Measurements from ENCODE around the gene TEDC1.

Gene TEDC1

DNA sequence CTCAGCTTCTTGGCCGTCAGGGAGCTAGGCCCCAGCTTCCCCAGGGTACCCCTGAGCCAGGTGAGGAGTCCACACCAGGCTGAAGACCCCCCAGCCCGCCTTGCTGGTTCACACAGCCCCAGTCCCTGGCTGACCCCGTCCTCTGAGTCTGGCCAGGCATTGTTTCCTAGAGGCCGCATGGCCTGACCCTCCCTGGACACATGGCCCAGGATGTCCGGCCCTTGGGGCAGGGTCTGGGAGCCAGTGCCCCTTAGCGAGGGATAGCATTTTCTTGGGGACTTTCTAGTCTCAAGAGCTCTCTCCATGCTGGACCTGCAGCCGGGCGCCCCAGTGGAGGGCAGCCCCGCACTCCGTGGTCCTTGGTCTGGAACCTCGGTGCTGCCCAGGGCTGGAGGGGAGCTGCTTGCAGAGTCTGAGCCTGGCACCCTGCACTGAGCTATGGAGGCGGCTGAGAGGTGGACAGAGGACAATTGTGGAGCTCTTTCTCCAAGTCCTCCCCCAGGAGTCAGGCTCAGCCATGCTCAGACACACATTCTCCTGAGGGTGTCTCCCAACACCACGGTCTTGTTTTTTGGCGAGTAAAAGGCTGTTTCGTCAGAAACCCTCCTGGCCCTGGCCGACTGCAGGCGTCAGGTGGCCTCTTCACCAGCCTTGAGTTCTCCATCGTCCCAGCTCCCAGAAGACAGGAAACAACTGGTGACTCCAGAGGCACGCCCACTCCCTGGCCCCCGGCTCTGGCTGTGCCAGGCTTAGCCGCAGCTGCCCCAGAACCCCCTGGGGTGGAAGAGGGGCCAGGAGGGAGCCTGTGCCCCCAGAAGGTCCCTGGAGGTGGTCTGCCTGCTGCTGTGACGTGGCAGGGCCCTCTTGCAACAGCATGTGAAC is 34.1 kb upstream of the TEDC1 start:
- in situ Hi-C loops (cut with HindIII; ENCODE audit: low sequenced_read_pairs) = no loop called here

DNA sequence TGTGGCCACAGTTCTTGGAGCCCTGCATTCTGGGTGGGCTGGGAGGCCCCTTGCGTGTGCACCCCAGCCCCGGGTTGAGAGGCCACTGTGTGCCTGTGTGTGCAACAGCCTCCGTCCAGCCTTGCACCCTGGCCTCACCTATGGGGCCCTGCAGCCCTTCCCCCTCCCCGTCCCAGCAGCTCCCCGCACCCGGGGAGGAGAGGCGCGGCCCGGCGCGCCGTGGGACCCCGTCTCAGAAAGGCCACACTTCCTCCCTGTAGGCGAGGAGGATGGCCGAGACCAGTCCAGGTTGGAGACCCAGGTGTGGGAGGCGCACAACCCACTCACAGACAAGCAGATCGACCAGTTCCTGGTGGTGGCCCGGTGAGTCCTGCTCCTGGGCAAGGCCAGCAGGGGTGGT is 33.0 kb upstream of the TEDC1 start:
- in situ Hi-C loops (cut with HindIII; ENCODE audit: low sequenced_read_pairs) = no loop called here

DNA sequence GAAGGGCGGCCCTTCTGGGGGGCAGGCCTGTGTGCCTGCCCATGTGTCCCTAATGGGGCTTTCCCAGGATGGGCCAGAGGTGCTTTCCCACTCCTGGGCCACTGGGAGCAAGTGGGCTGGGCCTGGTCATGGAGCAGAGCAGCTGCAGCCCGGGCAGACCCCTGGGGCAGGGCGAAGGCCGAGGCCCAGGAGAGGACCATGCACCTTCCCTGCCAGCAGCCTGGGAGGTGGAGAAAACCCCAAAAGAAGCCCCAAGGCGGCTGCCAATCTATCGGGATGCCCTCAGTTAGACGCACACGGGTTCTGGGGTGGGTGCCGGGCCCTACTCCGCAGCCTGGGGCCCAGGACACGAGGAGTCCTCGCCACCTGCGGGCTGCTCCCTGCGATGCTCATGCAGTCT is 32.5 kb upstream of the TEDC1 start:
- in situ Hi-C loops (cut with HindIII; ENCODE audit: low sequenced_read_pairs) = no loop called here

GRCh38 chr14:105460116-105460515 is 30.9 kb upstream of the TEDC1 start:
- in situ Hi-C loops (cut with HindIII; ENCODE audit: low sequenced_read_pairs) = no loop called here

DNA sequence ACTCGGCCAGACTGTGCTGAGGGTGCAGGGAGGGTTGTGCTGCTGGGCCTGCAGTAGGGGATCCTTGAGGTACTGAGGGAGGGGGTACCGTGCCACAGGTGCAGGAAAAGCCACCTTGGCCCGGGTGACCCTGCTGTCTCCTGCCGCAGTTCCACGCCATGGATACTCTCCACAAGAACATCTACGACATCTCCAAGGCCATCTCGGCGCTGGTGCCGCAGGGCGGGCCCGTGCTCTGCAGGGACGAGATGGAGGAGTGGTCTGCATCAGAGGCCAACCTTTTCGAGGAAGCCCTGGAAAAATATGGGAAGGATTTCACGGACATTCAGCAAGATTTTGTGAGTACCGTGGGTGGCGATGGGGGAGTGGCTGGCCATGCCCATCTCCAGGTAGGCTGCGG is 30.4 kb upstream of the TEDC1 start:
- in situ Hi-C loops (cut with HindIII; ENCODE audit: low sequenced_read_pairs) = no loop called here

DNA sequence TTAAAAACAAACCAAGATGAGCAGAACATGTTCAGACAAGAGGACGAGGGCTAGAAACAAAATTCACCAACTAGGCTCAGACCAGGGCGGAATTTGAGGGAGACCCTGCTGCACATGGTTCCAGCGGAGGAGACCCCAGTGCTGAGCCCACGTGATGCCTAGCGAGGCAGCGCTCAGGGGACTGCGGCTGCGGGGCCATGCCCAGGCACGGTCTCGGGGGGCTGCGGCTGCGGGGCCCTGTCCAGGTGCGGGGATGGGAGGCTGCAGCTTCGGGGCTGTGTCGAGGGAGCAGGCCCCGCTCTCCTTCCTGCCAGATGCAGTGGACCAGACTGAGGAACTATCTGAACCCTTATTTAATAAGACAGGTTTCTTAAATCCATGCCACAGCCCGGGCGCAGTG is 29.1 kb upstream of the TEDC1 start:
- in situ Hi-C loops (cut with HindIII; ENCODE audit: low sequenced_read_pairs) = no loop called here

DNA sequence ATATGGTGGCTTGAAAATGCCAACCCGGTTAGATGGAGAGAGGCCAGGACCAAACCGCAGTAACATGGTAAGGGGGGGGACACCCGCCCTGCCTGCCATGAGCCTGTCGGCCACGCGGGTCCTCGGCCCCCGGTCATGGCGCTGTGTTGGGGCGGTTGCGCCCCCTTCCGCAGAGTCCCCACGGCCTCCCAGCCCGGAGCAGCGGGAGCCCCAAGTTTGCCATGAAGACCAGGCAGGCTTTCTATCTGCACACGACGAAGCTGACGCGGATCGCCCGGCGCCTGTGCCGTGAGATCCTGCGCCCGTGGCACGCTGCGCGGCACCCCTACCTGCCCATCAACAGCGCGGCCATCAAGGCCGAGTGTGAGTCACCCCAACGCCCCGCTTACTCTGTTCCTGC is 26.5 kb upstream of the TEDC1 start:
- in situ Hi-C loops (cut with HindIII; ENCODE audit: low sequenced_read_pairs) = no loop called here

DNA sequence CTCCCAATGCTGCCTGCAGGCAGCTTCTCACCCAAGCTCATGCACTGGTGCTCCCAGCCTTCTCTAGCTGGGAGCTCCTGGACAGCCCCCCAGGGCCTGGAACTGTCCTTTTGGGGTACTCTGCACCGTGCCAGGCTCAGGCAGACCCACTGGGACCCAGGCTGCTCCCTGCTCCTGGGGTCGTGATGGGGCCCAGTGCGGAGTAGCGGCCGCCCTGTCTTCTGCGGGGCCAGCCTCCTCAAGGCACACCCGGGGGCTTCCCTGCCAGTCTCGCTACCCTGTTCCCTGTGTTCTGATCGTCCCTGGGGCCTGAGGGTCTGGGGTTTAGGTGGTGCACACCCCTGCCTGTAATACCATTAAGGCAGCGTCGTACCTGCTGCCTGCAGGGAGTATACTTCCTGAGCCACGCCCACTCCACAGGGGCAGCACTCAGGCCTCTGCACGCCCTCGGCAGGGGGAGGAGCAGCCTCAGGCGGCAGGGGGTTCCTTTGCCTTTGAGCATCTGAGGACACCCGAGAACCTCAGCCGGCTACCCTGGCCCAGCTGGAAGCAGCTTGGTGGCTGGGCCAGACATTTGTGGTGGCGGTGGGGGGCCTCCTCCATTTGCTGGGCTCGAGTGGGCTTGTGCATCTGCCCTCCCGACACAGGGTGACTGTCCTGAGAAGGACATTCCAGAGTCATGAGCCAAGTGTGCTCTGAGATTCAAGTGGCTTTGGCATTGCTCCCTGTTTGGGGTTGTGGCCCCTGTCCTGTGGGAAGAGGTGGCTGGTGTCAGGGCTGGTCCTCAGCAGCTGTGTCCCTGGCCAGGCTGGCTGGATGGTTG is 25.6 kb upstream of the TEDC1 start:
- in situ Hi-C loops (cut with HindIII; ENCODE audit: low sequenced_read_pairs) = loop anchor here (5.0 kb wide), 2 partner anchors 63 to 108 kb away; no protein-coding TSS in a partner anchor

- in situ Hi-C loops (cut with HindIII; ENCODE audit: low sequenced_read_pairs) = loop anchor here (5.0 kb wide), 2 partner anchors 64 to 109 kb away; no protein-coding TSS in a partner anchor
These were observed 24.4 kb upstream of the TEDC1 start for GRCh38 chr14:105466531-105467248.

DNA sequence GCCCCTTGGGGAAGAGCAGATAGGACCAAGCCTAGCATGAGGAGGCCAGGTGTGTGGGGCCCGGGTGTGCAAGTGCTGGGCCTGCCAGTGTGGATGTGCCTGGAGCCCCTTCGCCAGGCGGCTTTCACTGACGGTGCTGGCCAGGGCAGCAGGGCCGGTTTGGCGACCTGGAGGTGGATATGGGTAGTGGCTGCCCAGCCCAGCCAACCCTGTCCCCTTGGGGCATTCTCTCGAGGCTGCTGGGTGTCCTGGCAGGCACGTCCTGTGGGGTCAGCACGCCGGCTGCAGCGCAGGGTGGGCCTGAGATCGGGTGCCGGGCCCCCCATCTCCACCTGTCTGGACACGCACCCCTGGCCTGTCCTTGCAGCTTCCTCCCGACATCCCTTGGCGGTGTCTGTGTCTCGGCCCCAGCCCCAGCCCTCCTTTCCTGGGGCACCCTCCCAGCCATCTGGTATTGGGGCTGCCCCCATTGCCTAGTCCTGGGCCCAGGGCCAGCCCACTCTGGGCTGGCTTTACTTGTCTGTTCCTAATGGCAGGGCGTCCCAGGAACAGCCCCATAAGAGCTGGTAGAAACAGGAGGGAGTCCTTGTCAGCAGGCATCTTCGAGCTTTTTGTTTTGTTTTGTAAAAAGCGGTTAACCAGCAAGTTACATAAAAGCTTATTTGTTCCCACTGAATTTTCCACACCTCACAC is 23.7 kb upstream of the TEDC1 start:
- in situ Hi-C loops (cut with HindIII; ENCODE audit: low sequenced_read_pairs) = loop anchor here (5.0 kb wide), 2 partner anchors 65 to 110 kb away; no protein-coding TSS in a partner anchor

- in situ Hi-C loops (cut with HindIII; ENCODE audit: low sequenced_read_pairs) = loop anchor here (5.0 kb wide), 2 partner anchors 66 to 111 kb away; no protein-coding TSS in a partner anchor
These were observed 23.0 kb upstream of the TEDC1 start for GRCh38 chr14:105467942-105468471.

DNA sequence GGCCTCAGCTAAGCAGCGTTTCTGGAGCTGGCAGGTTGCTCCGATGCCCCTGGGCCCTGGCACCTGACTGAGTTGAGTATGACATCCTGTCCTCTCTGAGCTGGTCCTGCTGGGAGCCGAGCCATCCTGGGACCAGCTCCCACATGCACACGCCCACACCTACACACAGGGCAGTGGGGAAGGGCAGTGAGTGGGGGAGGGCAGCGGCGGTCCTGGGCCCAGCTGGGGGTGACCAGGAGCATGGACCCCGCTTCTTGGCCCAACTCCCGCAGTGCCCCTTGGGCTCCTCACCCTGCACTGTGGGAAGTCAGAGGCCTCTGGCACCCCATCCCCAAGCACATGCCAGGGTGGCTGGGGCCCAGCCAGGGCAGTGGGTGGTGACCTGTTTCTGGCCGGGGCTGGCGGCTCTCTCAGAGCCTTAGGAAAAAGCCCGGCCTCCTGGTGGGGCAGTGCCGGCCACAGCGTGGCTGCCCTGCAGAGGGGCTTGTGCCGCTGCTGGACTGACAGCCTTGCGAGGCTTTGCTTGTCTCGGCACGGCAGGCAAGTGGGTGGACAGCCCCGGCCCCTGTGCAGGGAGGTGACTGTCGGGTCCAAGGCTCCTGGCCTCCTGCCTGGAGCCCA is 22.3 kb upstream of the TEDC1 start:
- in situ Hi-C loops (cut with HindIII; ENCODE audit: low sequenced_read_pairs) = loop anchor here (5.0 kb wide), 2 partner anchors 66 to 111 kb away; no protein-coding TSS in a partner anchor

DNA sequence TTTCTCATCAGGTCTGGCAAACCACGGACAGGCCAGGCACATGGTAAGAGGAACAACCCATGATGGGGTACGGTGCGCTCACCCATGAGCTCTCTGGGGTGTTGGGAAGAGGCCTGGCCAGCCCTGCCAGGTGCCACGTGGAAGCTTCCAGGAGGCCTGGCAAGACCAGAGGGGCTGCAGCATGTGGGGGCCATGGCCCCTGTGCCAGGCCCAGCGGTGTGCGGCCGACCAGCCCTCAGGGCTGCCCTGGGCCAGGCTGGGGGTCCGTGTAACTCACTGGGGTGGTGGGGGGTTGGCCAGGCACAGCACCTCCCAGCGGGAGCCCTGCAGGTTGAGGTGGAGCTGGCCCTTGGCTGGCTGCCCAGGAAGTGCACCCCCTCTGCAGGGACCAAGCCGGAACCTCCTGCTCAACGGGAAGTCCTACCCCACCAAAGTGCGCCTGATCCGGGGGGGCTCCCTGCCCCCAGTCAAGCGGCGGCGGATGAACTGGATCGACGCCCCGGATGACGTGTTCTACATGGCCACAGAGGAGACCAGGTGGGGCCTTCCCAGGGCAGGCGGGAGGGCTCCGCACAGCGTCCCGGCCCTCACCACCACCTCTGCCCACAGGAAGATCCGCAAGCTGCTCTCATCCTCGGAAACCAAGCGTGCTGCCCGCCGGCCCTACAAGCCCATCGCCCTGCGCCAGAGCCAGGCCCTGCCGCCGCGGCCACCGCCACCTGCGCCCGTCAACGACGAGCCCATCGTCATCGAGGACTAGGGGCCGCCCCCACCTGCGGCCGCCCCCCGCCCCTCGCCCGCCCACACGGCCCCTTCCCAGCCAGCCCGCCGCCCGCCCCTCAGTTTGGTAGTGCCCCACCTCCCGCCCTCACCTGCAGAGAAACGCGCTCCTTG is 21.3 kb upstream of the TEDC1 start:
- in situ Hi-C loops (cut with HindIII; ENCODE audit: low sequenced_read_pairs) = loop anchor here (5.0 kb wide), 2 partner anchors 67 to 112 kb away; no protein-coding TSS in a partner anchor

DNA sequence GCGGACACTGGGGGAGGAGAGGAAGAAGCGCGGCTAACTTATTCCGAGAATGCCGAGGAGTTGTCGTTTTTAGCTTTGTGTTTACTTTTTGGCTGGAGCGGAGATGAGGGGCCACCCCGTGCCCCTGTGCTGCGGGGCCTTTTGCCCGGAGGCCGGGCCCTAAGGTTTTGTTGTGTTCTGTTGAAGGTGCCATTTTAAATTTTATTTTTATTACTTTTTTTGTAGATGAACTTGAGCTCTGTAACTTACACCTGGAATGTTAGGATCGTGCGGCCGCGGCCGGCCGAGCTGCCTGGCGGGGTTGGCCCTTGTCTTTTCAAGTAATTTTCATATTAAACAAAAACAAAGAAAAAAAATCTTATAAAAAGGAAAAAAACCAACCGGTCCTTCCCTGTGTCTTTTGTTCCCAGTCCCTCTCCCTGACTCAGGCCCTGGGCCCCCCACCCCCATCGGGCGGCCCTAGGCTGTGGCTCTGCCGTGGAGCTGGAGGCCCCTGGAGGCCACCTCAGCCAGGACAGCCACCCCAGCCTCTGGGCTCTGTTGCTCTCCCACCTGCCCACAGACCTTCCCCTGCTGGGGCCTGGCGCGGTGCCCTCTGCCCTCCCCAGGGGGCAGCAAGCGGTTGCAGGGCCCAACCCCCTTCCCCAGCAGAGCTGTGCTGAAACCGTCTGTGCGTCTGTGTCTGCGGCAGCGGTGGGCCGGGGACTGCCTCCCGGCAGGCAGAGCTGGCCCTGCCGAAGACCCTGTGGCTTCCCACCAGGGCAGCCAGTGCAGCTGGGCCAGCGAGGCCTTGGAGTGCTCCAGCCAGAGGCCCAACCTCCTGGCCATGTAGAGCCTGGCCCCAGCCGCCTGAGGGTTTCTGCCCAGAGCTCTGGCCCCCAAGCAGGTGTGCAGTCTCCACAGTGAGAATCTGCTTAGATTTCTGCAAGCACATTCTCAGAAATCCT is 20.4 kb upstream of the TEDC1 start:
- in situ Hi-C loops (cut with HindIII; ENCODE audit: low sequenced_read_pairs) = no loop called here

DNA sequence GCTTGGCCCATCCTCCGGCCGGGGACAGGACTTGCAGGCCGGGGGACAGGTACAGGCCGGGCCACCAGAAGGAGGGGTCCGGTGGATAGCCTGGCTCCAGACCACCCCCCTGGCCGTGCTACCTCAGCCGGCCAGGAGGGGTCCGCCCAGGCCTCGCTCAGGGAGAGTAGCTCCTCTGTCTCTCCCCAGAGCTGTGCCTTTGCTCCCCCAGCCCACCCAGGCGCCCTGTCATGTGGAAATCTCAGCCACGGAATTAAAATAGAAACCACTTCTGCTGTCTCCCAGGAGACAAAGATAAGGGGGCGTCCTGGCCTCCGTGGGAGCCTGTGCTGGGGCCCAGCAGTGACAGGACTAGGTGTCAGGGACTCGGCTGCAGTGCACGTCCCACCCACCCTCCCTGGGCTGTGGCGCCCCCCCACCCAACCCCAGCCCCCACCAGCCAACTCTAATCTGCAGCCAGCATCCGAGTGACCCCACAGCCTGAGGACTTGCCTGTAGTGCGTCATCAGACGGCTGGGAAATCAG is 19.7 kb upstream of the TEDC1 start:
- in situ Hi-C loops (cut with HindIII; ENCODE audit: low sequenced_read_pairs) = no loop called here

GRCh38 chr14:105471823-105472485 is 19.1 kb upstream of the TEDC1 start:
- in situ Hi-C loops (cut with HindIII; ENCODE audit: low sequenced_read_pairs) = no loop called here

Data from endothelial cell of hepatic sinusoid (primary cell).